Stimulated activated CD8-positive, alpha-beta memory T cell treated with anti-CD3 and anti-CD28 coated beads, Interleukin-12 subunit alpha, Interleukin-12 subunit beta, amount 100 ng/mL, for 4 hours (primary cell): ENCODE data around the gene ARHGAP30.
"Not testable (repeated sequence)": the region's sequence is repeated elsewhere in the genome, so short reads cannot be mapped to it uniquely, and the experiment has no call there.

Experiments
- DNase-seq: peaks from one replicate; pipeline ENCODE4 v3.0.0-alpha.2; 2020; ENCODE audit warnings: low read depth

The ARHGAP30 gene

GRCh38 chr1:161071886-161072371 lies 2.2 kb upstream of the ARHGAP30 start:
- no peak for DNase-seq

GRCh38 chr1:161070761-161071160 lies 1.1 kb upstream of the ARHGAP30 start:
- DNase-seq, result no peak

GRCh38 chr1:161069241-161069640 lies 450 bp downstream of the ARHGAP30 start:
- DNase-seq, result no peak

GRCh38 chr1:161068306-161069234 lies 1.1 kb downstream of the ARHGAP30 start:
- DNase-seq, result peak; percentile 69

DNA sequence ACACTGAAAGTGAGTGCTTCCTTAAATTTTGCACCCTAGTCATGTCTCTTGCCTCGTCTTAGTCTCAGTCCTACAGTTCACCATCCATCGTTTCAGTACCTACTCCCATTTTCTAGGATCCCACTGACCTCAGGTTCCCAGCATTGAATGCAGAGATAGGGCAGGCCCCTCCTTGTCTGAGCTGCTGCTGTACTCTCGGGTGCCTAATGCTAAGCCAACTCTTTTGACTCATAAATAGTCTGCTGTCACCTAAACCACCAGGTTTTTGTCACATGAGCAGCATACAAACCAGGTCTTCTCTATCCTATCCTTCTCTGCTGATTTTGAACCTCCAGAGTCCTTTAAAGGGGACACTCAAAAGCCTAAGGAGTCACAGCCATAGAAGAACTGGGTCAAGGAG lies 3.0 kb downstream of the ARHGAP30 start:
- no peak for DNase-seq

- not testable (repeated sequence) for DNase-seq
Observed at GRCh38 chr1:161065681-161066080, 4.0 kb downstream of the ARHGAP30 start.

- DNase-seq, result not testable (repeated sequence)
Observed at GRCh38 chr1:161063936-161064335, 5.8 kb downstream of the ARHGAP30 start.

GRCh38 chr1:161061419-161061818 lies 8.3 kb downstream of the ARHGAP30 start:
- no peak for DNase-seq

GRCh38 chr1:161059293-161059692 lies 10.4 kb downstream of the ARHGAP30 start:
- DNase-seq, result no peak

GRCh38 chr1:161054805-161055204 lies 14.9 kb downstream of the ARHGAP30 start:
- no peak for DNase-seq

GRCh38 chr1:161054232-161054631 lies 15.5 kb downstream of the ARHGAP30 start:
- no peak for DNase-seq

- no peak for DNase-seq
Observed at GRCh38 chr1:161052899-161053298, 16.8 kb downstream of the ARHGAP30 start.

DNA sequence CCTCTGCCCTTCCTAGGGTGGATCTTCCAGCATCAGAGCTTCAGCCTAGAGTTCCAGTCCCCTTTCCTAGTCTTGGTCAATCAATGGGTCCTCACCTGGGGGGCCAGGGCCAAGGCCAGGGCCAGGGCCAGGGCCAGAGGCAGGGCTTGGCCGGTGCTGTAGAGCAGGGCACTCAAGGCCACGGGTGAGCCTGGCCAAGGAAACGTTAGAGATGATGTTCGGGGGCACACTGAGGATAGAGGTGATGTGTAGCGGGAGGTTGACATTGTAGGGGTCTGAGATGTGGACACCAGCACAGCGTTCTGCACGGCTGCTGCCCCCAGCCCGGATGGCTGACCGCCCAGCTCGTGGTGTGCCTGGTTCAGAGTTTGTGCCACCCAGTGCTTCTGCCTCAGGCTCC lies 18.5 kb downstream of the ARHGAP30 start:
- no peak for DNase-seq

DNA sequence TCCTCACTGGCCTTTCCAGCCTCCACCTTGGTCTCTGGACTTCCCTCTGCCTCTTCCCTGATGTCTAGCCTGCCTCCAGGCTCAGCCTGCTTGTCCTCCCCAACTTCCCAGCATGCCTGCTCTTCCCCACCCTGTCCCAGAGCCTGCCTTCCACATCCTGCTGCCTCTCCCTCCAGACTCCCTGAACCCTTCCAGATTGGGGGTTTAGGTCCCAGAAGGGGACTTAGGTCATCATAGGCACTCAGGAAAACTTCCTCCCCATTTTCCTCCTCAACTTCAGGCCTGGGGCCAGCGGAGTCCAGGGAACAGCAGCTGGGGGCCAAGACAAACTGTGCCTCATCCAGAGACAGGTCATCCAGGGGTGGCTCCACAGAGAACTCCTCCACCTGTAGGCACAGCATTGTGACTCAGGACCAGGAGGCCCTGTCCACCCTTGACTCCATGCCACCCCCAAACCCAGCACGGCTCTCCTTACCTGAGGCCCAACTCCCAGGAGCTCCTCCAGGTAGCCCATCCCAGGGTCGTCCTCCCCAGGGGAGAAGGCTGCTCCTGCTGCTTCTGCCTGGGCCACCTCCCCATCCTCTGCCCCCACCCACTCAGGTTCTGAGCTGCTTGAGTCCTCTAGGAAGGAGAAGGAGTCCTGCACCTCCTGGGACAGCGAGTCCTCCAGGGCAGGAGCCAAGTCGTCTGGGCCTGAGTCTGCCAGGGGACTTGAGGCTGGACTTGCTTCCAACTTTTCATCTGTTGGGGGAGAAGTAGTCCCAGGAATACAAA lies 20.6 kb downstream of the ARHGAP30 start:
- no peak for DNase-seq

DNA sequence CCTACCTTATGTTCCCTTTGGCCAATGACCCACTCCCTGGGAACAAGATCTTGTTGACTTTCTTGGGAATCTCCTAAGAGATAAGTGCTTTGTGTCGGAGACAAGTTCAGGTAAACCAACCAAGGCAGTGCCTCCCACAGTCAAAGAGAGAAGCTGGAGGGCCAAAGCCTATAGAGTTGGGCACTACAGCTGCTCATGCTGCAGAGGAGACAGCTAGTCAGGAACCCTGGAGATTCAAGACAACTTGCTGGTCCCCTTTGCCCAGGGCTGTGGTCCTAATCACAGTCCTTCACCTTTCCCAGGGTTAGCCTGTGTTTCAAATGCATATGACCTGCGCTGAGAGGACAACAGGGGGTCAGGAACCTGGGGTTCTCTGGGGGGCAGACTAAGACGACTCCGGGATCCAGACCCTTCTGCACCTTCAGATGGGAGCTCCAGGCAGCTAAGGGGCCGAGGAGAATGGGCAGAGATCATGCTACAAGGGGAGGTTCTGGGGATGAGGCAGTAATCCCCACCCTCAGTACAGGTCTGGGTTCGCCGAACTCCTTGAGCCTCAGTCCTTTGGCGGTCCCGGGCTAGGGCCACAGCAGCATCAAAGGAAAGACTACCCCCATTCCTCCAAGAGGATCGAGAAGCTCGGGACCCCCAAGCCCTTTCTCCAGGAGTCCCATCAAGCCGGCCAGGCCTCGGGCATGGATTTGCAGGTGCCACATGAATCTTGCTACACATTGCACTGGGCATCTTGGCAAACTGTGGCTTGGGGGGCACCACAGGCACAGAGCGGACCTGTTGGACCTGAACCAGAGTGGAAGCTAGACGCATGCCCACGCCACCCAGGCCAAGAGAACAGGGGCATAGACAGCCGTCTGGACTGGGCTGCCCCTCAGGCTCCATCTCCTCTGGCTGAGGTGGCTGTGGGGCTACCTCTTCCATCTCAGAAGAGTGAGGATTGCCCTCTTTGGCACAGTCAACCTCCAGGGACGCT lies 22.0 kb downstream of the ARHGAP30 start:
- no peak for DNase-seq

DNA sequence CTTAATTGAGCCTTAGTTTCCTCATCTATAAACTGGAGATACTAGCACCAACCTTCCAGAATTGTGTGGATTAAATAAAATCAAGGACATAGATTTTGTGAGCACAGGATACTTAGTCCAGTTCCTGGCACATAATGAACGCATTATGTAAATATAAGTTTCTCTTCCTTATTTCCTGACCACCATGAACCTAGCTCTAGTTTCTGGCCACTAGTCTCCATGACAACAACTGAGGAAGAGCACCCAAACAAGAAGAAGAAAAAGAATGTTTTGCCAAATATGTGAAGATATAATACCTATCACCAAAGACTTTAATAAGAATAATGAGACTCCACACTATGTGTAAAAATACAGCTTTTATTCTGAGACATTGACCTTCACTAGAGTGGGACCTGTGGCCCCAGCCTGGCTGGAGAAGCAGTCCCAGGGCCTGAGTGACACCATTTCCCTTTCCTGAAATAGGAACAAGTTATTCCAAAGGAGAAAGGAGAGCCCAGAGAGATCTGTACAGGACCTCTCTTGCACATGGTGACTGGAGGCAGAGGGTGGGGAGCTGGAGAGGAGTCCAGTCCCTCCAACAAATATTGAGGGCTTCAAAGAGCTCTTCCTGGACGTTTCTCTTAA lies 23.0 kb downstream of the ARHGAP30 start:
- DNase-seq, result no peak

DNA sequence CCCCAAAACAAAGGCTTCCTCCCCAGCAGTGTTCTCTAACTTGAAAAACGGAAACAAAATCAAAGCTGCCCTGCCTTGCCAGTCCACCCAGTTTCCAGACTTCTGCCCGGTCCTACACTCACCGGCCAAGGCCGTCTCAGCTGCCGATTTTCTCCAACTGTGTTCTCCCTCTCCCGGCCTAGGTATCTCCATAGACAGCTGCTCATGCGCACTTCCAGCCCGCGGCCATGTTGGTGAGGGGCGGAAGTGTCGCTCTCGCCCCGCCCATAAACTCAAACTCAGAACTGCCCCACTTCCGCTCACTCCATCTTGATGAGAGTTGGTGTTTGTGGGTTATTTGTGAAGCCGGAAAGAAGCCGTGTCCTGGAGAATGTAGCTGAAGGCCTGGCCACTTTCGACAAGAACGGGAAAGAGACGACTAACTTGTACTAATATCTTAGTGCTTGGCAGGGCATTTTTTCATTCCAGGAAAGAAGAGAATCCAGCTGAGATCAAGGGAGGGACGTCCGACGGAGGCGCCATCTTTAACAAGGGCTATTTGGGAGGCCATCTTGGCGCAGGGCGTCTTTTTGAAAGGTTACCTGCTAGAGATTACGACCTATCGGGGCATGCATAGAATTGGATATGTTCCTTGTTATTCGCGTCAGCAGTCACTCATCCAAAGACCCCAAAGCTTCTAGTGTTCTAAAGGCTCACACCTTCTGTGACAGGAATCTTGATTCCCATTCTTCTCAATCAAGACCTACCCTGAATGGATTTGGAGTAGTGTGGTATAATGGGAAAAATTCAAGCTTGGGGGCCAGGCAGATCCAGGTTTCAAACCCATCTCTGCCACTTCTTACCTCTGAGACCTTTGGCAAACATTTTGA lies 23.7 kb downstream of the ARHGAP30 start, which contains the start of gene USF1:
TSS of gene USF1 (minus strand) at position 242 of the 869 bp plus-strand sequence. CDS start 2,702 bp downstream, outside the sequence.
- peak; percentile 84 for DNase-seq

GRCh38 chr1:161044908-161045735 lies 24.6 kb downstream of the ARHGAP30 start:
- DNase-seq, result peak; percentile 29

DNA sequence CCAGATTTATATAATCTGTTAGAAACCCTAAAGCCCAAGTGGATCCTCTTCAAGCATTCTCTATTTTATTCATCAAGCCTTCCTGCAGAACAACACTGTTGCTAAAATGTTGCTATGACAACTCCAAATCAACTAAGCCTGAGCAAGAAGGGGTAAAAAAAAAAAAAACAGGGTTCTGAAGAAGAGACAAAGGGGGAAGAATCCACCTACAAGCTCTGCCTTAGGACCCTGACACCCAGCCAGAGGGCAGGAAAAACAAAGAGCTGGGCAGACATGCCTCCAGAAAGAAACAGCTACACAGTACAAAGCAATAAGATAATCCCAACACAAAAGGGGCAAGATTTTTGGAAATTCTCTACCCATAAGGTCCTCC lies 25.2 kb downstream of the ARHGAP30 start:
- no peak for DNase-seq
